Neural crest cell (in vitro differentiated cells): ENCODE data around the gene RNF31. TPM values are rescaled to one million over a fixed set of nuclear protein-coding genes. Genes with fewer than 3 reads are reported as not detected.

Source experiments
- DNase-seq: peaks from one replicate; pipeline ENCODE4 v3.0.0; 2021; ENCODE audit warnings: low read depth, mixed read lengths, low spot score
- H3K27ac Mint-ChIP-seq: one replicate; pipeline ENCODE4 v1.8.0; 2021; ENCODE audit warnings: mild to moderate bottlenecking, mixed read lengths; ENCODE audit not compliant: unreplicated experiment
- H3K27me3 Mint-ChIP-seq: 2 replicates; pipeline ENCODE4 v1.8.0; 2021; ENCODE audit warnings: low read depth, mild to moderate bottlenecking, mixed read lengths
- H3K36me3 Mint-ChIP-seq: 2 replicates; pipeline ENCODE4 v1.8.0; 2021; ENCODE audit warnings: low read depth, mild to moderate bottlenecking, mixed read lengths
- H3K4me1 Mint-ChIP-seq: 2 replicates; pipeline ENCODE4 v1.8.0; 2021; ENCODE audit warnings: mixed read lengths
- H3K4me3 Mint-ChIP-seq: one replicate; pipeline ENCODE4 v1.8.0; 2021; ENCODE audit warnings: mild to moderate bottlenecking, mixed read lengths
- H3K9me3 Mint-ChIP-seq: 2 replicates; pipeline ENCODE4 v1.8.0; 2021; ENCODE audit warnings: mixed read lengths
- total RNA-seq: library from RNA; stranded (reverse); gene quantifications from 2 replicates; pipeline ENCODE4 v1.2.1, GENCODE V29; 2021
- TF ChIP-seq, protein P1 (sequence below): fragments of 200-600 bp; sonication (generic); conservative IDR thresholded peaks from 2 replicates; pipeline ENCODE4 v1.5.0; 2021; ENCODE audit warnings: antibody characterized with exemption, mild to moderate bottlenecking

The RNF31 gene
- total RNA-seq, 1 donor from 2014 or later = 65.5 TPM

DNA sequence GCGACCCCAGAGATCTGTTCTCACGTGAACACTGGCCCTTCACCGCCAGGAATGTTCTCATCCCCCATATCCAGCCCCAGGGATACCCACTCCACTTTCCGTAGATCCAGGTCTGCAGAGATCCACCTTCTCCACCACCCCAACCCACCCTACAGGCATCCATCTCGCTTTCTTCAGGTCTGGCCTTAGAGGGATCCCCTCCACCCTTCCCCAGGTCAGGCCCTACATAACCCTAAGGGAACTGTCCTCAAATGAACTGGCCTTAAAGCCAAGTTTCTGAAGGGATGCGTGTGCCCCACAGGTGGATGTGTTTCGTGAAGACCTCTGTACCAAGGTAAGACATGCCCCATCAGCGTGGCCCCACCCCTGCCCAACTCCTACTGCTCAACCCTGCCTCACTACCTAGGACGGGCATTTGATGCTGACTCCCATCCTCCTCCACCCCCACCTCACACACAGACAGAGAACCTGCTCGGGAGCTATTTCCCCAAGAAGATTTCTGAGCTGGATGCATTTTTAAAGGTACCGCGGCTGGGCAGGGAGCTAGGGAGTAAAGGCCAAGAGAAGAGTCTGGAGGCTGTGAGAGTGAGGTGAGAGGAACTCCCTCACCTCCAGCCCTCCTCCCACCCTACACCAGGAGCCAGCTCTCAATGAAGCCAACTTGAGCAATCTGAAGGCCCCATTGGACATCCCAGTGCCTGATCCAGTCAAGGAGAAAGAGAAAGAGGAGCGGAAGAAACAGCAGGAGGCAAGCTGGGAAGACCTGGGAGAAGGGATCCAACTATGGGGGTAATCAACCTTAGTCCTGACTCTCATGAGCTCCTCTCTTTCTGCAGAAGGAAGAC, 10.4 kb upstream of the RNF31 start:
- no peak for DNase-seq
- no peaks in the 10 kb centered on the region for H3K9me3 Mint-ChIP-seq
- H3K27me3 Mint-ChIP-seq = no peaks in the 10 kb centered on the region
- TF ChIP-seq, protein P1, sequence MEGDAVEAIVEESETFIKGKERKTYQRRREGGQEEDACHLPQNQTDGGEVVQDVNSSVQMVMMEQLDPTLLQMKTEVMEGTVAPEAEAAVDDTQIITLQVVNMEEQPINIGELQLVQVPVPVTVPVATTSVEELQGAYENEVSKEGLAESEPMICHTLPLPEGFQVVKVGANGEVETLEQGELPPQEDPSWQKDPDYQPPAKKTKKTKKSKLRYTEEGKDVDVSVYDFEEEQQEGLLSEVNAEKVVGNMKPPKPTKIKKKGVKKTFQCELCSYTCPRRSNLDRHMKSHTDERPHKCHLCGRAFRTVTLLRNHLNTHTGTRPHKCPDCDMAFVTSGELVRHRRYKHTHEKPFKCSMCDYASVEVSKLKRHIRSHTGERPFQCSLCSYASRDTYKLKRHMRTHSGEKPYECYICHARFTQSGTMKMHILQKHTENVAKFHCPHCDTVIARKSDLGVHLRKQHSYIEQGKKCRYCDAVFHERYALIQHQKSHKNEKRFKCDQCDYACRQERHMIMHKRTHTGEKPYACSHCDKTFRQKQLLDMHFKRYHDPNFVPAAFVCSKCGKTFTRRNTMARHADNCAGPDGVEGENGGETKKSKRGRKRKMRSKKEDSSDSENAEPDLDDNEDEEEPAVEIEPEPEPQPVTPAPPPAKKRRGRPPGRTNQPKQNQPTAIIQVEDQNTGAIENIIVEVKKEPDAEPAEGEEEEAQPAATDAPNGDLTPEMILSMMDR = no peak
- H3K36me3 Mint-ChIP-seq = peaks cover 9% of the 10 kb centered on the region
- no peak overlapping the region for H3K27ac Mint-ChIP-seq
- H3K4me3 Mint-ChIP-seq = peak overlapping the region; percentile 89
- peaks cover 47% of the 10 kb centered on the region for H3K4me1 Mint-ChIP-seq

DNA sequence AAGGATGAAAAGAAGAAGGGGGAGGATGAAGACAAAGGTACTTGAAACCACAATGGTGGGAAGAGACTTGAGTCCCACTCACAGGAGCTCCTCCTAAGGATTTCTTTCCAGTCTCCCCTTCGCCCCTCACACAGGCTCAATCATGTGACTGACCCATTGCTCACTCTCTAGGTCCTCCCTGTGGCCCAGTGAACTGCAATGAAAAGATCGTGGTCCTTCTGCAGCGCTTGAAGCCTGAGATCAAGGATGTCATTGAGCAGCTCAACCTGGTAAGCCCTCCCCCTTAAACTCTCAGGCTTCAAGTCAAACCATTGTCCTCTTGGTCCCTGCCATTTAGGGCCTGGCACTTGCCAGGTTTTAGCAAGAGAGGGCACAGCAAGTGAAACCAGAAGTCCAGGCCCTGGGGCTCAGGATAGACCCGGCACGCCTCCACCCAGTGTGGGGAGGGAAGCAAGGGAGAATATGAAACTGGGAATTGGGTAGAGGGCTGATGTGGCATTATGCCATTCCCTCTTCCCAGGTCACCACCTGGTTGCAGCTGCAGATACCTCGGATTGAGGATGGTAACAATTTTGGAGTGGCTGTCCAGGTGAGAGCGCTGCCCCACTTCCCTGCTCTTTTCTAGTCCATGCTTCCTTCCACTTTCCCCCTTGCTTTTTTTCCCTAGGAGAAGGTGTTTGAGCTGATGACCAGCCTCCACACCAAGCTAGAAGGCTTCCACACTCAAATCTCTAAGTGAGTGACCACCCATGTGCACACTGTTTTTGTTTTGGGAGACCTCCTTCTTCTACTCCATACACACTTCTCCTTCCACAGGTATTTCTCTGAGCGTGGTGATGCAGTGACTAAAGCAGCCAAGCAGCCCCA, 9.5 kb upstream of the RNF31 start:
- Mint-ChIP-seq H3K4me3 (peak overlapping the region; percentile 89), H3K27me3 (no peaks in the 10 kb centered on the region), H3K9me3 (no peaks in the 10 kb centered on the region), H3K36me3 (peaks cover 9% of the 10 kb centered on the region), H3K27ac (peak overlapping the region; percentile 71), H3K4me1 (peaks cover 48% of the 10 kb centered on the region)
- no peak for DNase-seq
- TF ChIP-seq, protein P1 = no peak

GRCh38 chr14:24138396-24139271, 8.7 kb upstream of the RNF31 start:
- Mint-ChIP-seq H3K4me1 (peaks cover 48% of the 10 kb centered on the region), H3K36me3 (peaks cover 9% of the 10 kb centered on the region), H3K4me3 (peak overlapping the region; percentile 89), H3K27me3 (no peaks in the 10 kb centered on the region), H3K9me3 (no peaks in the 10 kb centered on the region), H3K27ac (peak overlapping the region; percentile 71)
- TF ChIP-seq, protein P1 = no peak
- no peak for DNase-seq

DNA sequence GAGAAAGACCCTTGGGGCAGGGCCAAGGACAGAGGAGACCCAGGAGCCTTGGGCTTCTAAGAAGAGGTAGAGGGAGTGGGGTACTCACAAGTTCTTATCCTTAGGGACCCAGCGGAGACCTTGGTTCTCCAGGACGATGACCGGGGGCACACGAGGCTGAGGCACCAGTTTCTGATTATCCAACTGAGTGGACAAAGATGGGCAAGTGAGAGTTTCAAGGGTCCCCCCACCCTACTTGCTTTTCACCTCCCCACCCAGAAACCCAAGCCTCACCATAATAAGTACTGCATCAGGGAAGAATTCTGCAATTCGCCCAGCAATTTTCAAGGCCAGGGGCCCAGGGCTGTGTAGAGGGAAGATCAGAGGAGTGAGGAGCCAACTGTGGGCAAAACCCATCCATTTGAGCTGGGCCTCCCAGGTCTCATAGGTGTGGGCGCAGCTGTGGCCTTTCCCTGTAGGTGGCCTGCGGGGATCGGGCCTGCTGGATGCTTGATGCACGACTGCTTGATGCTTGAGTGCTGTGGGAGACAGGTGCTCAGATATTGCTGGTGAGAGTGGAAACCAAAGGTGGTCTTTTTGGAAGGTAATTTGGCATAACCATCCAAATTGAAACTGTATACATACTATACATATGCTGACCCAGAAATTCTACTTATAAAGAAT, 7.9 kb upstream of the RNF31 start:
- H3K27me3 Mint-ChIP-seq = no peaks in the 10 kb centered on the region
- no peak overlapping the region for H3K27ac Mint-ChIP-seq
- H3K4me3 Mint-ChIP-seq = peak overlapping the region; percentile 89
- no peaks in the 10 kb centered on the region for H3K9me3 Mint-ChIP-seq
- peaks cover 48% of the 10 kb centered on the region for H3K4me1 Mint-ChIP-seq
- TF ChIP-seq, protein P1 = no peak
- peaks cover 9% of the 10 kb centered on the region for H3K36me3 Mint-ChIP-seq
- DNase-seq = no peak
